CD14-positive monocyte (primary cell): ENCODE measurements around the gene PARVG. TPM values are rescaled to one million over a fixed set of nuclear protein-coding genes. Genes with fewer than 3 reads are reported as not detected.

ENCODE experiments used
- DNase-seq, 3 donors: peaks; one replicate each; pipeline ENCODE4 v3.0.0-alpha.2; 2011 to 2022
- H2AFZ ChIP-seq: 2 replicates; pipeline ENCODE4 v1.6.0; 2012; ENCODE audit warnings: mild to moderate bottlenecking, low read depth, low read length, inconsistent platforms; ENCODE audit not compliant: insufficient read depth, poor library complexity, severe bottlenecking
- H3K27ac ChIP-seq, 2 donors: 1 replicate in 1 of 2; 2 replicates in 1 of 2; pipeline ENCODE4 v1.5.1; 2012 to 2013; ENCODE audit warnings: low read length in 2 of 2, control low read depth in 1 of 2, inconsistent platforms in 1 of 2, low read depth in 1 of 2, mild to moderate bottlenecking in 1 of 2
- H3K27me3 ChIP-seq, 2 donors: one replicate each; pipeline versions ENCODE4 v1.6.0 to v1.6.1; 2011 to 2013; ENCODE audit warnings: low read length in 2 of 2; ENCODE audit not compliant: control insufficient read depth in 2 of 2, insufficient read depth in 2 of 2
- H3K36me3 ChIP-seq, 2 donors: replicated peaks in 1 of 2; 1 replicate in 1 of 2; 2 replicates in 1 of 2; pipeline versions ENCODE4 v1.5.1 to v1.6.1; 2012 to 2013; ENCODE audit warnings: low read length in 2 of 2, control low read depth in 1 of 2, inconsistent platforms in 1 of 2, mild to moderate bottlenecking in 1 of 2; ENCODE audit not compliant: insufficient read depth in 2 of 2, control insufficient read depth in 1 of 2
- H3K4me1 ChIP-seq, 2 donors: 1 replicate in 1 of 2; 2 replicates in 1 of 2; pipeline versions ENCODE4 v1.5.1 to v1.6.1; 2012 to 2013; ENCODE audit warnings: low read length in 2 of 2, control low read depth in 1 of 2, inconsistent platforms in 1 of 2, mild to moderate bottlenecking in 1 of 2, moderate library complexity in 1 of 2; ENCODE audit not compliant: insufficient read depth in 2 of 2, control insufficient read depth in 1 of 2
- H3K4me2 ChIP-seq: replicated peaks from 2 replicates; pipeline ENCODE3; 2012; ENCODE audit warnings: low read length, moderate library complexity, mild to moderate bottlenecking; ENCODE audit not compliant: poor library complexity, severe bottlenecking; ENCODE audit errors: extremely low read depth
- H3K4me3 ChIP-seq, 3 experiments: fragments of 200-600 bp in 1 of 3; sonication (generic) in 1 of 3; replicated peaks in 1 of 3; 1 replicate in 2 of 3; 2 replicates in 1 of 3; pipeline ENCODE4 v1.5.1; 2011 to 2013; ENCODE audit warnings: low read length in 3 of 3, mild to moderate bottlenecking in 3 of 3, control low read depth in 2 of 3, low read depth in 2 of 3, inconsistent platforms in 1 of 3, moderate library complexity in 1 of 3
- H3K79me2 ChIP-seq: 2 replicates; pipeline ENCODE4 v1.6.0; 2012; ENCODE audit warnings: mild to moderate bottlenecking, control low read depth, inconsistent platforms, low read length, moderate library complexity; ENCODE audit not compliant: insufficient read depth
- H3K9ac ChIP-seq: 2 replicates; pipeline ENCODE4 v1.6.0; 2017; ENCODE audit warnings: low read length, mild to moderate bottlenecking; ENCODE audit not compliant: insufficient read depth, poor library complexity, severe bottlenecking
- H3K9me3 ChIP-seq, 2 donors: replicated peaks in 1 of 2; 1 replicate in 1 of 2; 2 replicates in 1 of 2; pipeline versions ENCODE4 v1.5.1 to v1.6.1; 2012 to 2013; ENCODE audit warnings: low read length in 2 of 2, control low read depth in 1 of 2; ENCODE audit not compliant: control insufficient read depth in 1 of 2, insufficient read depth in 1 of 2
- H4K20me1 ChIP-seq: 2 replicates; pipeline ENCODE4 v1.6.0; 2012; ENCODE audit warnings: mild to moderate bottlenecking, low read length, control low read depth, moderate library complexity; ENCODE audit not compliant: insufficient read depth
- H3K27ac Mint-ChIP-seq, 7 donors: one replicate each; pipeline ENCODE4 v1.8.0; 2020; ENCODE audit warnings: mild to moderate bottlenecking in 7 of 7, mixed read lengths in 7 of 7, moderate library complexity in 6 of 7, inconsistent platforms in 2 of 7
- H3K27me3 Mint-ChIP-seq, 3 donors: one replicate each; pipeline ENCODE4 v1.8.0; 2021 to 2022; ENCODE audit warnings: low read depth in 3 of 3, mild to moderate bottlenecking in 3 of 3, mixed read lengths in 3 of 3, moderate library complexity in 3 of 3, inconsistent platforms in 1 of 3
- H3K36me3 Mint-ChIP-seq, 2 donors: one replicate each; pipeline ENCODE4 v1.8.0; 2020; ENCODE audit warnings: mixed read lengths in 2 of 2, inconsistent platforms in 1 of 2, mild to moderate bottlenecking in 1 of 2
- H3K4me1 Mint-ChIP-seq: one replicate; pipeline ENCODE4 v1.8.0; 2020; ENCODE audit warnings: mild to moderate bottlenecking, mixed read lengths
- H3K4me3 Mint-ChIP-seq, 2 donors: one replicate each; pipeline ENCODE4 v1.8.0; 2020; ENCODE audit warnings: mild to moderate bottlenecking in 2 of 2, mixed read lengths in 2 of 2, moderate library complexity in 1 of 2
- H3K9me3 Mint-ChIP-seq, 7 donors: one replicate each; pipeline ENCODE4 v1.8.0; 2020 to 2022; ENCODE audit warnings: mixed read lengths in 7 of 7, mild to moderate bottlenecking in 6 of 7, moderate library complexity in 6 of 7, inconsistent platforms in 2 of 7
- WGBS: methylation state at CpG from one replicate; pipeline ENCODE4 v1.1.5; 2013; ENCODE audit warnings: missing lambda C conversion rate; ENCODE audit not compliant: insufficient coverage; 5-methylcytosine and 5-hydroxymethylcytosine counted together
- intact Hi-C, 2 donors: fragments of 100-400 bp; cut with micrococcal nuclease; formaldehyde crosslinking; loops; one replicate each; pipeline versions ENCODE4 v1.15.0 to v1.15.1; 2023
- polyA plus RNA-seq, 3 donors: library from polyadenylated mRNA; depleted of rRNA in 1 of 3; unstranded in 2 of 3; stranded (reverse) in 1 of 3; fragments of 300-500 nt in 2 of 3; fragments of >200 nt in 1 of 3; fragmentation: Illumina TruSeq in 2 of 3; gene quantifications; 1 replicate in 2 of 3; 2 replicates in 1 of 3; pipeline ENCODE4 v1.2.3, GENCODE V29; 2012 to 2021
- TF ChIP-seq, protein P1 (sequence below): fragments of 200-600 bp; IDR thresholded peaks from one replicate; pipeline ENCODE4 v1.8.0; 2022; ENCODE audit warnings: antibody characterized with exemption, mild to moderate bottlenecking

The PARVG gene
- polyA plus RNA-seq, 3 donors, result 169 to 577 (median 190) TPM

DNA sequence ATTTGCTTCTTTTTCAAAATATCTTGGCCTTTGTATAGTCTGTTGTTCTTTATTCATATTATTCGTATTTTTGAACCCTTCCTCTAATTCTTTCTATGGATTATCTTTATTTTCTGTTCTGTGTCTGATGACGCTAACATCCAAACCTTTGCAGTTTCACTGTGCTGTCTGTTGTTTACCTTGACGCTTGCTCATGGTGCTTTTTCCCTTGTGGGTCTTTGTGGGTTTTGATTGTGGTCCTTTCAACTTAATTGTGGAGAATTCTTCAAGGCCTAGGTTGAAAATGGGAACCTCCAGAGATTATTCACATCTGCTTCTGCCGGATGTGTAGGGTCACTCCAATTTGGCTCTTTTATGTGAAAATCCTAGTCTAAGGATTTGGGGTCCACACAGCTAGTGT, 34.6 kb downstream of the PARVG start:
- Mint-ChIP-seq H3K4me1 (peaks cover 12% of the 10 kb centered on the region), H3K9me3 (peaks cover 0 to 3% (median 0%) of the 10 kb centered on the region in 7 donors), H3K27ac (no peak overlapping the region), H3K36me3 (peaks cover 0 to 3% of the 10 kb centered on the region in 2 donors), H3K4me3 (no peak overlapping the region), H3K27me3 (peaks cover 1 to 9% (median 3%) of the 10 kb centered on the region in 3 donors)
- H3K4me1 ChIP-seq, result peaks cover 6 to 7% of the 10 kb centered on the region in 2 donors
- no peak overlapping the region for H3K4me2 ChIP-seq
- WGBS, result 70% methylated on average over 2 of the region's 4 CpGs
- H3K9ac ChIP-seq, result no peak overlapping the region
- H3K27me3 ChIP-seq, result no peaks in the 10 kb centered on the region
- H3K4me3 ChIP-seq, result no peak overlapping the region
- H2AFZ ChIP-seq, result no peak overlapping the region
- peaks cover 0 to 9% of the 10 kb centered on the region in 2 donors for H3K36me3 ChIP-seq
- intact Hi-C loops, result no loop called here
- TF ChIP-seq, protein P1, sequence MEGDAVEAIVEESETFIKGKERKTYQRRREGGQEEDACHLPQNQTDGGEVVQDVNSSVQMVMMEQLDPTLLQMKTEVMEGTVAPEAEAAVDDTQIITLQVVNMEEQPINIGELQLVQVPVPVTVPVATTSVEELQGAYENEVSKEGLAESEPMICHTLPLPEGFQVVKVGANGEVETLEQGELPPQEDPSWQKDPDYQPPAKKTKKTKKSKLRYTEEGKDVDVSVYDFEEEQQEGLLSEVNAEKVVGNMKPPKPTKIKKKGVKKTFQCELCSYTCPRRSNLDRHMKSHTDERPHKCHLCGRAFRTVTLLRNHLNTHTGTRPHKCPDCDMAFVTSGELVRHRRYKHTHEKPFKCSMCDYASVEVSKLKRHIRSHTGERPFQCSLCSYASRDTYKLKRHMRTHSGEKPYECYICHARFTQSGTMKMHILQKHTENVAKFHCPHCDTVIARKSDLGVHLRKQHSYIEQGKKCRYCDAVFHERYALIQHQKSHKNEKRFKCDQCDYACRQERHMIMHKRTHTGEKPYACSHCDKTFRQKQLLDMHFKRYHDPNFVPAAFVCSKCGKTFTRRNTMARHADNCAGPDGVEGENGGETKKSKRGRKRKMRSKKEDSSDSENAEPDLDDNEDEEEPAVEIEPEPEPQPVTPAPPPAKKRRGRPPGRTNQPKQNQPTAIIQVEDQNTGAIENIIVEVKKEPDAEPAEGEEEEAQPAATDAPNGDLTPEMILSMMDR, result no peak
- H3K27ac ChIP-seq, result no peak overlapping the region
- H3K79me2 ChIP-seq, result no peaks in the 10 kb centered on the region
- H4K20me1 ChIP-seq, result peaks cover 5% of the 10 kb centered on the region
- DNase-seq, result no peak
- H3K9me3 ChIP-seq, result peaks cover 0 to 7% of the 10 kb centered on the region in 2 donors

DNA sequence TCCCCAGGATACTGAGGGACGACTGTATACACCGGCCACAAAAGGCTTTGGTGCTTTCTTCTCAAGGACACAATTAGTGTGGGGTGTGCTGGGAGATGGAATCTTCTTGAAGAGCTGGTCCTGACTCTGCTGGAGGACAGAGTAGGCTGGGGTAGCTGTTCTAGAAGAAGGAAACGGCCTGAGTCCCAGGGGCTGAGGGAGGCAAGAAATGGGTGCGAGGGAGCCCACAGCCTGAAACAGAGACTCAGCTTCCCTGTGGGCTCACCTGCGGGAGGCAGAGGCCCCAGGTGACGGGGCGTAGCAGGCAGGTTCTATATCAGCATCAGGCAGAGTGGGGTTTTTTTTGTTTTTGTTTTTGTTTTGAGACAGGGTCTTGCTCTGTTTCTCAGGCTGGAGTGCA, 36.6 kb downstream of the PARVG start:
- Histone ChIP-seq H3K4me3 (no peak overlapping the region), H3K36me3 (peaks cover 0 to 9% of the 10 kb centered on the region in 2 donors), H3K27me3 (no peaks in the 10 kb centered on the region), H3K79me2 (no peaks in the 10 kb centered on the region), H3K4me2 (no peak overlapping the region), H4K20me1 (no peaks in the 10 kb centered on the region), H2AFZ (no peak overlapping the region), H3K4me1 (no peaks in the 10 kb centered on the region), H3K9me3 (peaks cover 0 to 7% of the 10 kb centered on the region in 2 donors), H3K9ac (no peak overlapping the region), H3K27ac (no peak overlapping the region)
- Mint-ChIP-seq H3K27me3 (peaks cover 3 to 9% (median 5%) of the 10 kb centered on the region in 3 donors), H3K27ac (no peak overlapping the region), H3K4me3 (no peak overlapping the region), H3K4me1 (no peaks in the 10 kb centered on the region), H3K9me3 (peaks cover 0 to 5% (median 3%) of the 10 kb centered on the region in 7 donors), H3K36me3 (no peaks in the 10 kb centered on the region)
- TF ChIP-seq, protein P1, result no peak
- DNase-seq, result no peak
- intact Hi-C loops, result no loop called here
- 96% methylated on average over 4 of the region's 7 CpGs for WGBS
